ENCODE data around the gene CCDC18.

DNA sequence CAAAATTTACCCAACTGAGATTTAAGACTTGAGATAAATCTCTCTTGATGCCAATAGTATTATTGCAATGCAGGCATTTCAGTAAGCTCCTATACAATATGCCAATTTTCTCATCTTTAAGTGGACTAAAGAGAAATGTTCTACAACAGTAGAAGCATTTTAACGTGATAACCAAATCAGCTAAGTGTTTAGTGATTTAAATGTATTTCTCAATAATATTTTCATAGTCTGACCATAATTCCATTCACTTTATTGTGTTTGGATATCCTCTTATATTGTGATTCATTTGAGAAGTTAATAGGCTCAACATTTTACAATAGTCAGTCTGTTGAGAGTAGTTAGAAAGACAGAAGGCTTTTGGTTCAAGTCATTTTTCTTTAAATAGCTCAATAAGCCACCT is 120.6 kb downstream of the CCDC18 start:
- TF ChIP-seq, protein P1, sequence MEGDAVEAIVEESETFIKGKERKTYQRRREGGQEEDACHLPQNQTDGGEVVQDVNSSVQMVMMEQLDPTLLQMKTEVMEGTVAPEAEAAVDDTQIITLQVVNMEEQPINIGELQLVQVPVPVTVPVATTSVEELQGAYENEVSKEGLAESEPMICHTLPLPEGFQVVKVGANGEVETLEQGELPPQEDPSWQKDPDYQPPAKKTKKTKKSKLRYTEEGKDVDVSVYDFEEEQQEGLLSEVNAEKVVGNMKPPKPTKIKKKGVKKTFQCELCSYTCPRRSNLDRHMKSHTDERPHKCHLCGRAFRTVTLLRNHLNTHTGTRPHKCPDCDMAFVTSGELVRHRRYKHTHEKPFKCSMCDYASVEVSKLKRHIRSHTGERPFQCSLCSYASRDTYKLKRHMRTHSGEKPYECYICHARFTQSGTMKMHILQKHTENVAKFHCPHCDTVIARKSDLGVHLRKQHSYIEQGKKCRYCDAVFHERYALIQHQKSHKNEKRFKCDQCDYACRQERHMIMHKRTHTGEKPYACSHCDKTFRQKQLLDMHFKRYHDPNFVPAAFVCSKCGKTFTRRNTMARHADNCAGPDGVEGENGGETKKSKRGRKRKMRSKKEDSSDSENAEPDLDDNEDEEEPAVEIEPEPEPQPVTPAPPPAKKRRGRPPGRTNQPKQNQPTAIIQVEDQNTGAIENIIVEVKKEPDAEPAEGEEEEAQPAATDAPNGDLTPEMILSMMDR (IDR thresholded peaks at IDR 0.05) = no peak
- TF ChIP-seq ZFX (IDR thresholded peaks at IDR 0.05; ENCODE audit: borderline replicate concordance) = no peak
